ENCODE measurements around the gene HMGB1.

HMGB1 gene

DNA sequence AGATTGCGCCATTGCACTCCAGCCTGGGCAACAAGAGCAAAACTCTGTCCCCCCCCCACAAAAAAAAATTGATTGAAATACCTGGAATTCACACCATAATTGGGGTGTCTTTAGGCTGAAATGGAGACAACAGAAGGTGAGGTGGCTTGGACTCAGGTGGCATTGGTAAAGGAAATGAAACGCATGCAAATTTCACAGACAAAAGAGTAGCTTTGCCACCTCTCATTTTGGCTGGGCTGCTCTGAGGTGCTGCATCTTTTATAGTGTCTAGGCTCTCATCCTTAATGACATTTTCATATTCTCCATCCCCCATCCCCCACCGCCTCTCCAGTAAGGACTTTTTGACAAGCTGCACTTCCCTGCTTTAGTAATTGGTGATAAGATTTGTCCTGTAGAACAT lies 36.5 kb downstream of the HMGB1 start:
- no peak for DNase-seq

DNA sequence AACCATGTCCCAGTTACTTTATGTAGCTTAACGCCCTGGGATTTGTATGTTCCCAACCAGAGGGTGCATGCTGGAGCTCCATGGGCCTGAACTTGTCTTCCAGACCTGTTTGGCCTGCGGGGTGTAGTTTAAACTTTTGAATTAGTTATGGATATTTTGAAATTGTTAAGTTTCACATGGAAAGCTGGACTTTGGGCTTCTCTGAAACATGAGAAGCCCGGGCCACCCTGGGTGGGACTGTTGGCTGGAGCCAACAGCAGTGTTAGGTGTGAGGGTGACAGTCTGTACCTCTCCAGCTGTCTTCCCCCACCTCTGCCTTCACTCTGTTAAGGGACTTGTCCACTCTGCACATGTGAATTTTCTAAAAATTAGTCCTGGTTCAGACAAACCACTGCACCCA lies 41.8 kb downstream of the HMGB1 start:
- DNase-seq: no peak

DNA sequence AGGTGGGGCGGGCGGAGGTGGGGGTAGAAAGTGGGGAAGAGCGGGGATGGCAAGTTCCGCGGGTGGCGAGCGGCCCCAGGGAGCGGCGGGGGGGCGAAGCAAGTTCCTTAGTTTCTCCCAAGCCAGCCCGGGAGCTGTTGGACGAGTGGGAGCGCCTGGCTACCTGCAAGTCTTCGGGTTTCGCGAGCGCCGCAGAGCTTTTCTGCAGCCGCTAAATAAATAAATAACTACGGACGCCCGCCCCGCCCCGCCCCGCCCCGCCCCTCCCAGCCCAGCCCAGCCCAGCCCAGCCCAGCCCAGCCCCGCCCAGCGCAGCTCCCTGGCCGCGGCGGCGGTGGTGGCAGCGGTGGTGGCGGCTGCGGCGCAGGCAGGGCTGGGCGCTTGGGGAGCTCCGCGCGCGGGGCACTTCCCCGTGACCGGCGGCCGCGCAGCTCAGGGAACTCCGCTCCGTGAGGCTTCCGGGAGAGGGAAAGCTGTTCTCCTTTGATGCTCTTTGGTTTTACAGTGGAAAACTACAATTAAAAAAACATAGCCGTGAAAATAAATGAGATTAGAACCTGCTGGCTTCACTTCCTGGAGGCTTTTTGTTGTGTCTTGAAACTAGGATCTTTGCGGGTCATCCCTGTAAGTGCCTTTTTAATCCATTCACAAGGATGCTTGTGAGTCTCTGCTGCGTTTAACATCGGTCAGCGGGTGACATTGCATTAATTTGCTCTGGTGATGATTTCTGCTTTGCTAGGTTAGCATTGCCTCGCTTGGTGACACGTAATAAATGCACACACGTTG lies 43.5 kb downstream of the HMGB1 start, which contains the start of gene UBE2L5:
Gene UBE2L5 (plus strand): TSS at position 440 of the 786 bp plus-strand sequence. CDS start 5,498 bp downstream, outside the sequence.
- DNase-seq: peak; percentile 55 to 66

DNA sequence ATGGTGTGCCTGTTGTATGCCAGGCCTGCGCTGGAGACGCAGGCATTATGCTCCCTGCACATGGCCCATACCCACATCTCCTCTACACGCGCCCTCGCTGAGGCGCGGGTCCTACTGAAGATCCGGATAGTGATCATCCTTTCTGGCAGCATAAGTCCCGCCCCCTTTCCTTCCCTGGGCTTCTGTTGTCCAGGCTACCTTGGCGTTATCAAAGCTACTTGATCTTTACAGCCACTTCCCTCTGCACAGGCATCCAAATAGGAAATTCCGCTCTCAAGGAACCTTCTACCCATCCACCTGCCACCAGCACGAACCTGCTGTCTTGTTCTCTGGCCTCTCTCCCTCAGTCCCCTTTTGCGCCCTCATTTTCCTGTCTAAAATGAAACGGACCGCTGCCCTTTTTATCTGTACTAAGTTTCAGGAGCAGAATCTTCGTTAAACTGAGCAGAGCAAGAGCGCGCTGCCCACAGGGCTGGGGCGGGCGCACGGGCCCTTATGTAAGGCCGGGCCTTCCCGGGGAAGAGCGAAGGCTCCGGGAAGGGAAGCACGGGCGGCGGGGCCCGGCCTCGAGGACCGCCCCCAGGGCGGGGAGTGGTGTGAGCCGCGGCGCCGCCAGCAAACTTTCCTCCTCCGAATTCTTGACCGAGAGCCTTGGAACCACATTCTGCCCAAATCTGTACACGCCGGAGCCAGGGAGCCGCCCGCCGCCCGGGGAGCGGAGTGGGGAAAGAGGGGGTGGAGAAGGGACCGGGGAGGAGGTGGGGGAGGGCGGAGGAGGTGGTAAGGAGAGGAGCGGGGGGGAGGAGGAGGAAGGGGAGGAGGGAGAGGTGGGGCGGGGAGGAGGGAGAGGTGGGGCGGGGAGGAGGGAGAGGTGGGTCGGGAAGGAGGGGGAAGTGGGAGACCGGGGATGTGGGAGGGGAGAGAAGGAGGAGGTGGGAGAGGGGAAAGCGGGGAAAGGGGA lies 44.4 kb downstream of the HMGB1 start:
- DNase-seq: peak in 1 of 2 donors; percentile 21

DNA sequence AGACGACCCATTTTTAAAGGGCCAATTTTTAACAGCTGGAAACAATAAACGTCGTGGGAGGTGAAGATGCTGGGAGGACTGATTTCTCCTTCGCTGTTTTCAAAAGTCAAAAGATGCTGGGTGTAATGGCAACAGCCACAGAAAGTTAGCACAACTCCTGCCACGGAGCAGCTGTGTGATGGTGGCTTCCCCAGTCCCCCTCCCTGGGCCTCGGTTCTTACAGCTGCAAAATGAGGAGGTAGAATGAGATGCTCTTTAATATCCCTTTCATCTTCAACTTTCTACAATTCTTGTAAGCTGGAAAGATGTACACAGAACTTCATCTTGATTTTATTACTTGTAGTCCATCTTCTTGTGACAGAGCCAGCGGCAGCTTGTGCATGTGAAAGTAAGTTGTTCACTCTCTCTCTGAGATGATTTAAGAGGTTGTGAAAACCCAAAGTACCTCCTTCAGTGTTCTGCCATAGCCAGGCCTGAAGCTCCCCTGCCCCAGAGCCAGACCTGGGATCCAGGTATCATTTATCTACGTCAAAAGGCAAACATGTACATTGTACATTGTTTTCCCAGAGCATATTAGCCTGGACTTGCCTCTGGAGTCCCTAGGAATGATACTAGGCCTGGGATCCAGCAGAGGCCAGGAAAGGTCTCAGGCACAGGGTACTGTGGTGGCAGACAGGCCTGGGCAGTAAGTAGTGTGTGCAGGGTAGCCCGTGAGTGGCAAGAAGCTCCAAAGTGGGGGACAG lies 46.8 kb downstream of the HMGB1 start:
- DNase-seq: no peak

DNA sequence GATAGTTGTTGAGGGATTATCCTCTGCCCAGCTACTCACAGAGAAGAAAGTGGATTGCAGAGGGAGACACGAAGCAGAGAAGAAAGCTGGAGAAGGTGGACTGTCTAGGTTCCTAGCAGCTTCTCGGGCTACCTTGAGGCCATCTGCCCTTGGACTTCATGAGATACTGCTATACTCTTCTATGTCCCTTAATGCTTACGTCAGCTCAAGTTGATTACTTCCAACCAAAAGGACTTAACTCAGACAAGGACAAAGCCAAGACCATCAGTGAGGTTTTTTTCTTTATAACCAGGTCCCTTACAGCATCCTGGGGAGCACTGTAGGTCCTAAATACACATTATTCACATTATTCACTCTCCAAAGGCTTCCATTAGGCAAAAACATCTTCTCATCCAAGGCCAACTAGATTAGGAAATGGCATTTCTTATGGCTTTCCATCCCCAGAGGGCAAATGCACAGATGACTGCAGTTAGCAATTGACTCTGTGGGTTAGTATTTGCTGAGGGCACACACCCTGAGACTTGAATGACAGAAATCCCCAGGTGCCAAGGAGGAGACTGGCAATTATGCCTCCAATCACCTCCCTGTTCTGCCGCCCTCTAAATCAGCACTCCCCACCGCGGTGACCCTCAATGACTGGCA lies 47.5 kb downstream of the HMGB1 start:
- no peak for DNase-seq

DNA sequence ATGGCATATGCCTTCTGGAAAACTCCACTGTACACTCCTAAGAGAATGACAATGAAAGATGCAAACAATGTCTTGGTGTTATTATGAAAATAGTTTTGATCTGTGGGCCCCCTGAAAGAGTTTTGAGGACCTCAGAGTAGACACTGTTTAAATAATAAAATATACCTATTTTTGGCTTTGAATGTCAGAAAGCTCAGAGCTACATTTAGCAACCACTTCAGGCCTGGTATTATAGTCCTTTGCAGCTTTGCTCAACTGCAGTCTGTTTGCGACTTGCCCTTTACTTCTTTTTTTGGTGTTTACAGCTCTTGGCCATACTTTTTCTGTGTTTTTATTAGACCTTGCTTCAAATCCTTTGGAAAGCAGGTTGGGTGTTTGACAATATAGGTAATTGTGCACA lies 49.3 kb downstream of the HMGB1 start:
- no peak for DNase-seq

DNA sequence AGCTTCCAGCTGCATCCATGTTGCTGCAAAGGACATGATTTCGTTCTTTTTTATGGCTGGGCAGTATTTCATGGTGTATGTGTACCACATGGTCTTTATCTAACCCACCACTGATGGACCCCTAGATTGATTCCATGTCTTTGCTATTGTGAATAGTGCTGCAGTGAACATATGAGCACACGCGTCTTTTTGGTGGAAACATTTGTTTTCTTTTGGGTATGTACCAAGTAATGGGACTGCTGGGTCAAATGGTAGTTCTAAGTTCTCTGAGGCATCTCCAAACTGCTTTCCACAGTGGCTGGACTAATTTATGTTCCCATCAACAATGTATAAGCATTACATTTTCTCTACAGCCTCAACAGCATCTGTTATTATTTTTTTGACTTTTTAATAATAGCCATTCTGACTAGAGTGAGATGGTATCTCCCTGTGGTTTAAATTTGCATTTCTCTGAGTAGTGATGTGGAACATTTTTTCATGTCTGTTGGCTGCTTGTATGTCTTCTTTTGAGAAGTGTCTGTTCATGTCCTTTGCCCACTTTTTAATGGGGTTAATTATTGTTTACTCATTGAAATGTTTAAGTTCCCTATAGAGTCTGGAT lies 50.2 kb downstream of the HMGB1 start:
- no peak for DNase-seq

DNA sequence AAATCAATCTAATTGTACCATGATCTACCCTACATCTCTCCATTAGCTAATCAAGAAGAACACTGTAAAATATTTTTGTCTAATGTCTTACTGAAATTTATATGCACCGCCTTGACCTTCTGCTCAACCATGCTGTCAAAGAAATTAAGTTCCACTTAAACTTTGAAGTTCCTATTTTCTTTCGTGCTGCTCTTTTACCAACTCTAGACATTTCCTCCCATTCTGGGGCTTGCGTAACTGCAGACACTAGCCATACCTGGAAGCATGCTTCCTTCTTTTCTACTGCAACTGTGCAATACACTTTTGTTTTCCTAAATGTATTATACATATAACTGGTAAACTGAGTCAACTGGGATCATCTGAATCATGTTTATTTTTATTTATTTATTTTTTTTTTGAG lies 51.9 kb downstream of the HMGB1 start:
- no peak for DNase-seq

DNA sequence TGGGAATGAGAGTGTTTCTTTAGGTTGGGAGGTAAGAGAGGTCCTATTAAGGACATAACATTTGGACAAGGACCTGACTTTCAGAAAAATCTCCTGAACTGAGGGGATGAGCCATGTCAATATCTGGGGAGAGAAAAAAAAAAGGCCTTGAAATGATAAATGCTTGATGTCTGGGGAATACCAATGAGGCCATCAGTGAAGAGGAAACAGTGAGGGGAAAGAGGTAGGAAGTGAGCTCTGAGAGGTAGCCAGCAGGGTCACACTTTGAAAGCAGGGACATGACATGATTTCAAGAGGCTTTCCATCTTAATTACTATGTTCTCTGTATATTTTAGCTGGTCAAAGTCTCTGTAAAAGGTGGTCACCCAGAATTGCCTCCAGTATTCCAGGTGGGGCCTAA lies 53.4 kb downstream of the HMGB1 start:
- no peak for DNase-seq

DNA sequence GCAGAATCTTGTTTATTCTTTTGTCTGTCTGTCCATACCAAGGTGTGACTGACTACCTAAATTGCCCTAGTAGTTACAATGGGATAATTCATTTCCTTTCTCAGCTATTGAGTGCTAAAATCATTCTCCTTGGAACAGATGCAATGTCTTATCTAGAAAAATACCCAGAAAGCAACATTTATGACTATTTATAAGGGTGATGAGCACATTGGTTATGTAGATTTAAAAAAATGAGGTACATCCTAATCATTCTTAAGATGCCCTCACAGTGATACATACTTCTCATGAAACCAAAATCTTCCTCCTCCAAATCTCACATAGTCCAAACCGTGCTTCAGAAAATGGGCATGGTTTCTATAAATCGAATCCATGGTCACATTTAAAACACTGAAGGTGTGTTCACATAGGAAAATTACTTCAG lies 55.0 kb downstream of the HMGB1 start:
- DNase-seq: no peak

DNA sequence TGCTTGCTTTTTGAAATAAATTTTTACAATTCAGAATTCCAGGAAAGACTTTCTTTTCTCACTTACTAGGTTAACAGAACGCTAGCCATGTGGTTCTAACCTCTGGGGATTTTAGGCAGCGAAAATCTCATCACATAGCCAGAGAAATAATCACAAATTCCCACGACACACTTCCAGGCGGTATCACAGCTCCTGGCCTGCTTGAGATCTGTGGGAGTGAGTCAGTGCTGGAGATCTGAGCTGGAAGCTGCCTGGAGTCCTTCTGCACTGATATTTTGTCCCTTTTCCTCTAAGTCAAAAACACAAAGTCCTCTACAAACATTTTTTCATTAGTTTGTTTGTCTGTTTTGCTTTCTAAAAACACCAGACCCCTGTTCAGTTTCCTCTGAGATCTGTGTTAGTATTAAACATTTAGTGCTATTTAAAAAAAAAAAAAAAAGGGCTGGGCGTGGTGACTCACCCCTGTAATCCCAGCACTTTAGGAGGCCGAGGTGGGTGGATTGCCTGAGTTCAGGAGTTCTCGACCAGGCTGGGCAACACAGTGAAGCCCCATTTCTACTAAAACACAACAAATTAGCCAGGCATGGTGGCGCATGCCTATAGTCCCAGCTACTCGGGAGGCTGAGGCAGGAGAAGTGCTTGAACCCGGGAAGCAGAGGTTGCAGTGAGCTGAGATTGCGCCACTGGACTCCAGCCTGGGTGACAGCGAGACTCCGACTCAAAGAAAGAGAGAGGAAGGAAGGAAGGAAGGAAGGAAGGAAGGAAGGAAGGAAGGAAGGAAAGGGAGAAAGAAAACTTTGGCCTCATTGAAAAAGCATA lies 55.6 kb downstream of the HMGB1 start:
- DNase-seq: no peak

DNA sequence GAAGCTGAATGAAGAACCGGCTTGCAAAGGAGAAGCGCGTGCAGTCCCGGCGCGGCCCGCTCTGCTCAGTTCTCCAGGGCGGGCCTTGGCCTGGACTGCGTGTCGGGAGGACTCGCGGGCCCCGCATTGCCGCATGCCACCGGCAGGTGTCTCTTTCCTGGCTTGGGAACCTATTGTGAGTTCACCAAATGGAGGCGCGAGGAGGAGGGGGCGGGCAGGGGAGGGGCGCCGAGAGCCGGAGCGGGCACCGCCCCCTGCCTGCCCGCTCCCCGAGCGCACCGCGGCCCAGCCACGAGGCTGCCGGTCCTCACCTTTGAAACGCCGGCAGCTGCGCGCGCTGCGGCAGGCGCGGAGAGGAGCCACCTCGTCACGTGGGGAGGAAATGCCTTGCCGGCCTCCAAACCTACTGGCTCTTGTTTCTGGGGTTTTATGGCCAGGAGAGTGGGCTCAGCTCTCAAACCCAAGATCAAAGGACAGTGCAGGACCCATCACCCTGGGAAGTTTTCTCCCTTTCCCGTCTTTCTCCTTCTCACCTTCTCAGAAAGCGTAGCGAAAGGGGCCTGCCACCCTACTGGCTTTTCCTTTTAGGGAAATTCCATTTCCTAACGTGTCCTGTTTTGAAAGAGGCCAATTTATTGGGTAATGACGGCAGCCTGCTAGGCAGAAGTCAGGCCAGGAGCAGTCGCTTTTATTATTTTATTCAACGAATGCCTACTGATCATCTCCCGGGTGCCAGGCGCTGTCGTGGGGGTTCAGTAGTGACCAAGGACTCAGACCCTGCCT lies 57.2 kb downstream of the HMGB1 start:
- DNase-seq: peak; percentile 91 to 93

DNA sequence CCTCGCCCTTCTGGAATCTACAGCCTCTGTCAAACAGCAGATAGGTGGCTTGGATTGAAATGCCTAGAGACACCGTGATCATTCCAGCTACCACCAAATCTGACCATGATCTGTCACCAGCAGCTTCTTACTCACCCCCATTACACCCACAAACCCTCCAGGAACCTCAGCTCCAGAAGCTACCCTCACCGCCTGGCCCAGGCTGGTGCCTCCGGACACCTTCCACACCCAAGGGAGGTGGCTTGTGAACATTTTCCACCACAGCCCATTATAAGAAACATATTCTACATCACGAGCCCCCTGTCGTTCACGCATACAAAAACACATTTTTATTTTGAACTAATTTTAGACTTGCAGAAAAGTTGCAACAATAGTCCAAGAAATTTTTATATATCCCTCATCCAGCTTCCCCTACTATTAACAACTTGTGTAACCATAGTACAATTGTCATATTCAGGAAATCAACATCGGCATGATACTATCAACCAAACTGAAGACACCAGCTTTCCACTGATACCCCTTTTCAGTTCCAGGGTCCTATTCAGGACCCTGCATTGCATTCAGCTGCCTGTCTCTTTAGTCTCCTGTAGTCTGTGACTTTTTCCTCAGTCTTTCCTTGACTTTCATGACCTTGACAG lies 58.8 kb downstream of the HMGB1 start:
- no peak for DNase-seq

Measured in stimulated activated CD4-positive, alpha-beta T cell treated with anti-CD3 and anti-CD28 coated beads, Interleukin-2, amount 100 ng/mL, for 48 hours (primary cell).